GM12892 (cell line): Measurements from ENCODE around the gene SMAD6.

Source experiments
- DNase-seq: peaks from one replicate; pipeline ENCODE4 v3.0.0; 2011; ENCODE audit not compliant: insufficient read length
- FAIRE-seq: peaks from 2 replicates; lab custom pipeline; 2011; peaks lifted over from hg19 to GRCh38; lab: Jason Lieb, UNC
- POLR2A ChIP-seq: IDR thresholded peaks from 2 replicates; pipeline ENCODE4 v1.6.1; 2011; ENCODE audit warnings: low read depth, low read length, control low read depth
- POLR2AphosphoS5 ChIP-seq: IDR thresholded peaks from 2 replicates; pipeline ENCODE4 v1.6.1; 2011; ENCODE audit warnings: low read depth, low read length, control low read depth
- TAF1 ChIP-seq: IDR thresholded peaks from 2 replicates; pipeline ENCODE4 v1.6.1; 2011; ENCODE audit warnings: low read depth, mild to moderate bottlenecking, control low read depth, low read length, borderline replicate concordance

Gene SMAD6

GRCh38 chr15:66766282-66767230 is 64.5 kb downstream of the SMAD6 start:
- FAIRE-seq = no peak
- TF ChIP-seq TAF1 = no peak
- TF ChIP-seq POLR2A = no peak
- no peak for DNase-seq

GRCh38 chr15:66767240-66767659 is 65.2 kb downstream of the SMAD6 start:
- TF ChIP-seq POLR2A (no peak), TAF1 (no peak), POLR2AphosphoS5 (no peak)
- DNase-seq = no peak
- FAIRE-seq = no peak

GRCh38 chr15:66768987-66769386 is 67.0 kb downstream of the SMAD6 start:
- FAIRE-seq = no peak
- TF ChIP-seq POLR2AphosphoS5 = no peak
- TF ChIP-seq TAF1 = no peak
- no peak for TF ChIP-seq POLR2A
- no peak for DNase-seq

GRCh38 chr15:66770518-66771350 is 68.7 kb downstream of the SMAD6 start:
- FAIRE-seq (no peak), DNase-seq (no peak)
- no peak for TF ChIP-seq POLR2AphosphoS5
- no peak for TF ChIP-seq POLR2A
- no peak for TF ChIP-seq TAF1

- DNase-seq (no peak), FAIRE-seq (no peak)
- no peak for TF ChIP-seq POLR2AphosphoS5
- TF ChIP-seq POLR2A = no peak
- TF ChIP-seq TAF1 = no peak
Measured at GRCh38 chr15:66771351-66771650, 69.3 kb downstream of the SMAD6 start.

- TF ChIP-seq POLR2A (no peak), POLR2AphosphoS5 (no peak), TAF1 (no peak)
- no peak for FAIRE-seq
Measured at GRCh38 chr15:66772604-66773128, 70.6 kb downstream of the SMAD6 start.

GRCh38 chr15:66773129-66773873 is 71.3 kb downstream of the SMAD6 start:
- DNase-seq (no peak), FAIRE-seq (no peak)
- no peak for TF ChIP-seq TAF1
- TF ChIP-seq POLR2AphosphoS5 = no peak
- TF ChIP-seq POLR2A = no peak

More at GRCh38 chr15:66772604-66773128, 70.6 kb downstream of the SMAD6 start:
- DNase-seq = no peak

GRCh38 chr15:66774001-66774814 is 72.2 kb downstream of the SMAD6 start:
- FAIRE-seq (no peak), DNase-seq (peak; percentile 63)
- TF ChIP-seq POLR2A = no peak
- no peak for TF ChIP-seq POLR2AphosphoS5
- no peak for TF ChIP-seq TAF1

GRCh38 chr15:66775127-66776105 is 73.4 kb downstream of the SMAD6 start:
- no peak for DNase-seq
- TF ChIP-seq POLR2A (no peak), POLR2AphosphoS5 (no peak), TAF1 (no peak)
- FAIRE-seq = no peak

- FAIRE-seq (no peak), DNase-seq (no peak)
- TF ChIP-seq POLR2A (no peak), POLR2AphosphoS5 (no peak), TAF1 (no peak)
Measured at GRCh38 chr15:66777054-66777453, 75.0 kb downstream of the SMAD6 start.
